Measurements from ENCODE around the gene STX10. TPM values are rescaled to one million over a fixed set of nuclear protein-coding genes. Genes with fewer than 3 reads are reported as not detected.
A peak's percentile ranks its signal among the peaks of the same experiment; 100 is the strongest.
"Not testable (repeated sequence)": the region's sequence is repeated elsewhere in the genome, so short reads cannot be mapped to it uniquely, and the experiment has no call there.

Gene STX10
- total and polyA plus RNA-seq, 2 donors (not counting 3 experiments of a cell fraction or from before 2014, with no cell fraction given) = 63.1 to 91.6 TPM

DNA sequence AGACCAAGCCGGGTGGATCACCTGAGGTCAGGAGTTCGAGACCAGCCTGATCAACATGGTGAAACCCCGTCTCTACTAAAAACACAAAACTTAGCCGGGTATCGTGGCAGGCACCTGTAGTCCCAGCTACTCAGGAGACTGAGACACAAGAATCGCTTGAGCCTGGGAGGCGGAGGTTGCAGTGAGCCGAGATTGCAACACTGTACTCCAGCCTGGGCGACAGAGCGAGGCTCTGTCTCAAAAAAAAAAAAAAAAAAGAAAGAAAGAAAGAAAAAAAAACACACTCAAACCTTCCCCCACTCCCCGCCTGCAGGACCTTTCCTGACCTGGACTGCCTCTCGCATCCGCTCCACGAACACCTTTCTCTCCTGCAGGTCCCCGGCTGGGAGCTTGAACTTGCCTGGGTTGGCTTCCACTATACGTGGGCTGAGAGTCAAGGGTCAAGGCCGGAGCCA is 975 bp downstream of the STX10 start:
- peaks cover 32% of the 10 kb centered on the region for H3K79me2 ChIP-seq (ENCODE audit: control insufficient read depth, insufficient read depth, low read length)
- FAIRE-seq; BruUV-seq (replicated peaks); intact Hi-C loops (cut with micrococcal nuclease); H4K20me1 ChIP-seq (replicated peaks; ENCODE audit: control insufficient read depth, extremely low read depth, insufficient read depth, low read length); H3K9ac ChIP-seq (replicated peaks; ENCODE audit: extremely low read depth, insufficient read depth, low read length); H3K9me1 ChIP-seq (replicated peaks; ENCODE audit: control insufficient read depth, extremely low read depth, insufficient read depth, low read length); H3K27me3 ChIP-seq (ENCODE audit: control insufficient read depth in 2 of 2, insufficient read depth in 2 of 2, low read length in 2 of 2); H3K9me3 ChIP-seq (replicated peaks; ENCODE audit: control insufficient read depth, insufficient read depth, low read length); dilution Hi-C loops (cut with MboI; ENCODE audit: extremely low pct_ligation_motif_present, low sequenced_read_pairs); DNase-seq (ENCODE audit: low read depth, low spot score); H3K27ac ChIP-seq (ENCODE audit: insufficient read depth, low read depth, low read length); H3K36me3 ChIP-seq (ENCODE audit: control insufficient read depth in 2 of 2, extremely low read depth in 1 of 2, insufficient read depth in 2 of 2, low read length in 2 of 2); H3K4me1 ChIP-seq (ENCODE audit: control insufficient read depth, extremely low read depth, insufficient read depth, low read length): not testable (repeated sequence)
- ChIA-PET POLR2A (interaction anchor here (0.7 to 1.1 kb wide), 2 partner anchors 103 to 358 kb away, joined by 3 to 9 read pairs; partner anchors contain the start of gene JUNB), CTCF (interaction anchor here (0.5 to 2.3 kb wide), 10 partner anchors 12 to 302 kb away, joined by 3 to 22 read pairs (median 4); partner anchors contain the start of gene NACC1)
- H2AFZ ChIP-seq (ENCODE audit: low read depth, low read length) = peak overlapping the region; percentile 2
- peak overlapping the region in 2 of 3 experiments; percentile 69 to 97 for H3K4me3 ChIP-seq (replicated peaks in 1 of 3; ENCODE audit: insufficient read depth in 1 of 3, low read depth in 1 of 3, low read length in 3 of 3)
- peak overlapping the region; percentile 12 for H3K4me2 ChIP-seq (ENCODE audit: insufficient read depth, low read length)

DNA sequence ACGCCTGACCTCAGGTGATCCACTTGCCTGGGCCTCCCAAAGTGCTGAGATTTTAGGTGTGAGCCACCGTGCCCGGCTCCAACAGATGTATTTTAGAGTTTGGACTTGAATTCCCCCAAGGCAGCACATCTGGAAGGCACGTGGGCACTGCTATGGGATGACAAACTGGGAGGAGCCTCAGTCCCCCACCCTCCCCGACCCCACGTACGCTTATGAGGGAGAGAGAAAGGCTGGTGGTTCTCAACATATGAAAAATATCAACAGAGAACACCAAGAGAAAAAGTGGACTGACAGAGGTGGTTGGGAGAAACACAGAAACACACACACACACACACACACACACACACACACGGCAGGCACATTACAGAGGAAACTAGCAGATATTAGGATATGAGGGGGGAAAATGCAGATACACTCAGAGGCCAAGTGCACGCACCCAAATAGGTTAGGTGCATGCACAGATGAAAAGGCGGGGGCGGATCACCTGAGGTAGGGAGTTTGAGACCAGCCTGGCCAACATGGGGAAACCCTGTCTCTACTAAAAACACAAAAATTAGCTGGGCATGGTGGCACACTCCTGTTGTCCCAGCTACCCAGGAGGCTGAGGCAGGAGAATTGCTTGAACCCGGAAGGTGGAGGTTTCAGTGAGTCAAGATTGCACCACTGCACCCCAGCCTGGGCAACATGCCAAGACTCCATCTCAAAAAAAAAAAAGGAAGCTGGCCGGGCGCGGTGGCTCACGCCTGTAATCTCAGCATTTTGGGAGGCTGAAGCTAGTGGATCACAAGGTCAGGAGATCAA is 3.2 kb downstream of the STX10 start:
- intact Hi-C loops (cut with micrococcal nuclease) = no loop called here
- H3K27me3 ChIP-seq (ENCODE audit: control insufficient read depth in 2 of 2, insufficient read depth in 2 of 2, low read length in 2 of 2) = no peaks in the 10 kb centered on the region
- no peaks in the 10 kb centered on the region for H3K9me1 ChIP-seq (replicated peaks; ENCODE audit: control insufficient read depth, extremely low read depth, insufficient read depth, low read length)
- BruUV-seq (replicated peaks) = no TSS peak
- H3K79me2 ChIP-seq (ENCODE audit: control insufficient read depth, insufficient read depth, low read length) = peaks cover 12% of the 10 kb centered on the region
- POLR2A ChIA-PET = no interaction called here
- H3K4me2 ChIP-seq (ENCODE audit: insufficient read depth, low read length) = no peak overlapping the region
- no peak for DNase-seq (ENCODE audit: low read depth, low spot score)
- H3K9me3 ChIP-seq (replicated peaks; ENCODE audit: control insufficient read depth, insufficient read depth, low read length) = no peaks in the 10 kb centered on the region
- no peak overlapping the region for H3K27ac ChIP-seq (ENCODE audit: insufficient read depth, low read depth, low read length)
- CTCF ChIA-PET = interaction anchor here (0.7 to 1.5 kb wide), 4 partner anchors 27 to 169 kb away, joined by 3 to 5 read pairs (median 4); no protein-coding TSS in a partner anchor
- no peak overlapping the region for H3K9ac ChIP-seq (replicated peaks; ENCODE audit: extremely low read depth, insufficient read depth, low read length)
- no peak overlapping the region for H2AFZ ChIP-seq (ENCODE audit: low read depth, low read length)
- peak; percentile 8 for FAIRE-seq
- peaks cover 4 to 6% of the 10 kb centered on the region in 2 experiments for H3K36me3 ChIP-seq (ENCODE audit: control insufficient read depth in 2 of 2, extremely low read depth in 1 of 2, insufficient read depth in 2 of 2, low read length in 2 of 2)
- TF ChIP-seq JUN (IDR thresholded peaks at IDR 0.05; ENCODE audit: borderline replicate concordance, insufficient read depth, insufficient read length, low read depth) = no peak
- no peak for TF ChIP-seq GATA2 (IDR thresholded peaks at IDR 0.05; ENCODE audit: insufficient read depth, insufficient read length, low read depth, low read length)
- no peak for TF ChIP-seq EZH2 (IDR thresholded peaks at IDR 0.05; ENCODE audit: borderline replicate concordance, low read depth, low read length, severe bottlenecking)
- TF ChIP-seq, protein P1, sequence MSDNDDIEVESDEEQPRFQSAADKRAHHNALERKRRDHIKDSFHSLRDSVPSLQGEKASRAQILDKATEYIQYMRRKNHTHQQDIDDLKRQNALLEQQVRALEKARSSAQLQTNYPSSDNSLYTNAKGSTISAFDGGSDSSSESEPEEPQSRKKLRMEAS (IDR thresholded peaks at IDR 0.05; ENCODE audit: insufficient read depth, insufficient read length) = no peak
- TF ChIP-seq MYC (IDR thresholded peaks at IDR 0.05; ENCODE audit: low read depth, low read length) = no peak
- no peak for TF ChIP-seq POLR2A (IDR thresholded peaks at IDR 0.05; ENCODE audit: low read depth, low read length)
- no peak overlapping the region for H3K4me3 ChIP-seq (replicated peaks in 1 of 3; ENCODE audit: insufficient read depth in 1 of 3, low read depth in 1 of 3, low read length in 3 of 3)
- H4K20me1 ChIP-seq (replicated peaks; ENCODE audit: control insufficient read depth, extremely low read depth, insufficient read depth, low read length) = no peaks in the 10 kb centered on the region
- H3K4me1 ChIP-seq (ENCODE audit: control insufficient read depth, extremely low read depth, insufficient read depth, low read length) = peaks cover under 1% of the 10 kb centered on the region
- dilution Hi-C loops (cut with MboI; ENCODE audit: extremely low pct_ligation_motif_present, low sequenced_read_pairs) = no loop called here

Data from endothelial cell of umbilical vein (primary cell).